ENCODE data around the gene KRT9.
"Not testable (repeated sequence)": the region's sequence is repeated elsewhere in the genome, so short reads cannot be mapped to it uniquely, and the experiment has no call there.

Gene KRT9

DNA sequence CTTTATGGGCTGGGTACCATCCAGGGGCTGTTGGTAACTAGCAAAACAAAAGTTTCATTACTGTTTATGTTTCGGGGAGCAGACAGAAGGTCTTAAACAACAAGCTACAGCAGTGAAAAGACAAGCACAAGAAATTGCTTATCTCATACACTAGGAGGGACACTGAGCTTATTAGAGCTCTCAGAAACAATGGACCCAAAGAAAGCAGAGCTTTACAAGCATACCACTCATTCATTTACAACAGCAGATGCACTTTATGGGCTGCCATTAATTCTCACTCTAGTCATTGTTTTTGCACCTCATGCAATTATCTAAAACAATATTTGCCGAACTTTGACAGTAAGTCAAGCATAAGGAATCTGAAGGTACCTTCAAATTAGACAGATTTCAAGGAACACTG, 30.7 kb upstream of the KRT9 start:
- DNase-seq (ENCODE audit: low read depth in 2 of 2) = no peak

DNA sequence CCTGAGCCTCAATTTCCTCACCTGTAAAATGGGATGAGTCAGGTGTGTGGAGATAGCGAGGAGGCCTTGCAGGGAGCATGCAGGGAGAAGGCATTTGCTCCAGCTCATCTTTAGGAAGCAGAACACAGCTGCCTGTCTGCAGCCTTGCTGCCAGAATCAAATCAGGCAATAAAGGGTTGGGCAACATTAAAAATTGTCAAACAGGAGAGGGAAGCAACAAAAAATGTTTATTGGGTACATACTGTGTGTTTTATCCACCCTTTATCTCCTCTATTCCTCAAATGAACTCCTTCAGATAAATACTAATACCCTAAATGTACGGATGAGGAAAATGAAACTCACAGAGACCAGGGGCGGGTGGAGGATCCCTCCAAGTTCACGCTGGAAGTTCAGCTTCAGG, 28.5 kb upstream of the KRT9 start:
- DNase-seq (ENCODE audit: low read depth in 2 of 2) = no peak

DNA sequence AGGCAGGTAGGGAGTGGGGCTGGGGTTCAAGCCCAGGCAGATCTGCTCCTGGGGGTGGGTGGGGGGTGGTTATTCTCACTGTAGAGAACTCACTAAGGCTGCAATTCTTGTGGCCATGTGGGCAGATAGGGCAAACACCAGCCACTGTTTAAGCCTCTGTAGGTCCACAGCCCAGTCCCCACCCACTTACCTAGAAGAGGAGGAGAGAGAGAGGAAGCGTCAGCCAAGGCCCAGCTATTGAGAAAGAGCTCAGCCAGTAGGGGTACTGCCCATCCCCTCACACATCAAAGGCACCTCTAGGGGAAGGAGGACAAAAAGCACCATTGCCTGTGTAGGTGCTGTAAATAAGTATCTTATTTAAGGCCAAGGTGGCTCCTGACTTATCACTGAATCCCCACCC, 27.8 kb upstream of the KRT9 start:
- no peak for DNase-seq (ENCODE audit: low read depth in 2 of 2)

- no peak for DNase-seq (ENCODE audit: low read depth in 2 of 2)
These were observed 23.7 kb upstream of the KRT9 start for GRCh38 chr17:41595585-41595984.

- no peak for DNase-seq (ENCODE audit: low read depth in 2 of 2)
These were observed 22.6 kb upstream of the KRT9 start for GRCh38 chr17:41594363-41594915.

DNA sequence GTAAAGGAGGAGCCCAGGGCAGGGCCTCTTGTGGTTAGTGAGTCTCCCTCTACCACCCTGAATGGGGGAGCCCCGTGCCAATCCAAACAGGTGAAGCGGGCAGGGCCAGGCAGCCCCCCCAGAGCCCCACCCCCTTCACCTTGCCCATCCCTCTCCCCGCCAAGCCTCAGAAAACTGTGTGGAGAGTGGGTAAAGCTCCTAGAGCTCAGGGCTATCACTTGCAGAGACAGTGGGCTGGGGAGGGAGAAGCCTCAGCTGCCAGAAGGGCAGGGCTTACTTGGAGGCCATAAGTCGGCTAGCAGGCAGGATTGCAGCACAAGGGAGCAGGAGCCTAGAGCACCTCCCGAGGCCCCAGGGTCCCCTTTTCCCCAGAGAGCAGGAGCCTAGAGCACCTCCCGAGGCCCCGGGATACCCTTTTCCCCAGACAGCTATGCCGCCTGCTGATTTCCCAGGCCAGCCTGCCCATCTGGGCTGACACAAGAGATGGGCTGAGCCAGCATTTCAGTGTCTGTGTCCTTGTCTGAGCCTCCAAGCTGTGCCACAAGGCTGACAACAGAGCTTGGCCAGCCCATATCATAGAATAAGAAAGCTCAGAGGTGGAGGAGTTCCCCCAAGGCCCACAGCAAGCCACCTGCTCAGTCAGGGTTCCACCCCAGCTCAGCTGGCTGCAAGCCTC, 21.6 kb upstream of the KRT9 start:
- DNase-seq (ENCODE audit: low read depth in 2 of 2) = no peak

GRCh38 chr17:41592601-41593305, 20.9 kb upstream of the KRT9 start:
- DNase-seq (ENCODE audit: low read depth in 2 of 2) = no peak

GRCh38 chr17:41589301-41589700, 17.4 kb upstream of the KRT9 start:
- no peak for DNase-seq (ENCODE audit: low read depth in 2 of 2)

DNA sequence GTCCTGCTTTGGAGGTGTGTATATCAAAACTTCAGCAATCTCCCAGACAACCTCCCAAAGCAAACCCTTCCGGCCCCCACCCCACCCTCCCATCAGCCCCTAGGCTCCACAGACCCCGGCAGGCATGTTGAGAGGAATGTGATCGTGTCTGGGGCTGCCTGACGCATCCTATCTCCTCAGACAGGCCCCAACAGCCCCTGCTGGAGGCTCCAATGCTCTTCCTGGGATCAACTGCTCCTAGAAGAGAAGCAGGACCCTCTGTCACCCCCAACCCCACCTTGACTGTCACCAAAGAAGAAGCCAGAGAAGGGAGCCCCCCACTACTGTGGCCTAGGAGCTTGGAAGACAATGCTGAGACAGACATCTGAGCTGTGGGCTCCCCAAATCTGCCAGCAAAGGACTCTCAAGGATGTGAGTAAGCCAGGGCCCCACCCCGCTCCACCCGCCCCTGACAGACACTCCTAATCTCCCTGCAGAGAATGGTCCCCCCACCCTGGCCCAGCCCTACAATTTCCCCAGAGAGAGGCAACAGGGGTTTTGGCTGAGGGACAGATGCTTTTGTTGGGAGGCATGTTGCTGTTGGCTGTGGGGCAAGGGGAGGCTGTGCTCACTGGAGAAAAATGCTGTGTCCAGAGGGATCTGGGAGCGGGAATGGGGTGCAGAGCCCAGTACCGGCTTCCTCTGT, 16.4 kb upstream of the KRT9 start:
- DNase-seq (ENCODE audit: low read depth in 2 of 2) = no peak

DNA sequence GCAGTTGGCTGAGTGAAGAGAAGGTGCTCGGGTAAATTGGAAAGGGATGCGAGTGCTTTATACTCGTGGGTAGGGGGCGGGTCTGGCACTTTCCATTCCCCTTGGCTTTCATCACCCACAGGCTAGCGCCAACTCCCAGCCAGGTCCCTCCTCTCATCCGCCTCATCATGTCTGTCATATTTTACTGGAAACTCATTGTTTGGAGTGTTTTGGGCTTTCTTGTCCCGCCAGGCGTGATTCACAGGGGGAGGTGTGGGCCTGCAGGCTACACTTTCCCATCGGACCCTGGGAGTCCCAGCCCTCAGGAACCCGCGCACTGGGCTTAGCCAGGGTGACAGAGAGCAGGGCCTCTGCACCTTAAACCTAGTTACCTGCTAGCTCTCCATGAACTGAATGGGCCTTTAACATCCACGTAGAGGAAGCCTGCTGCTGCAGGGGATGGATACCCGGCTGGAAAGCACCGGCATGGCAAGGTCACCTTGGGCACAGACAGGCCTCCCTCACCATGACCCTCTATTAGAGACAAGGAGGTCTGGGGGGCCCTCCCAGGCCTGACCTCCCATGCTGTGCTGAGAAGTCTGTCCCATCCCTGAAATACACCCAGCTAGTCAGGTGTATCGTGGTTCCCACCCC, 15.1 kb upstream of the KRT9 start, which contains the start of gene KRT14:
Gene KRT14 (minus strand): TSS at position 33 of the 633 bp plus-strand sequence. CDS start 61 bp downstream, outside the sequence.
- DNase-seq (ENCODE audit: low read depth in 2 of 2) = no peak

DNA sequence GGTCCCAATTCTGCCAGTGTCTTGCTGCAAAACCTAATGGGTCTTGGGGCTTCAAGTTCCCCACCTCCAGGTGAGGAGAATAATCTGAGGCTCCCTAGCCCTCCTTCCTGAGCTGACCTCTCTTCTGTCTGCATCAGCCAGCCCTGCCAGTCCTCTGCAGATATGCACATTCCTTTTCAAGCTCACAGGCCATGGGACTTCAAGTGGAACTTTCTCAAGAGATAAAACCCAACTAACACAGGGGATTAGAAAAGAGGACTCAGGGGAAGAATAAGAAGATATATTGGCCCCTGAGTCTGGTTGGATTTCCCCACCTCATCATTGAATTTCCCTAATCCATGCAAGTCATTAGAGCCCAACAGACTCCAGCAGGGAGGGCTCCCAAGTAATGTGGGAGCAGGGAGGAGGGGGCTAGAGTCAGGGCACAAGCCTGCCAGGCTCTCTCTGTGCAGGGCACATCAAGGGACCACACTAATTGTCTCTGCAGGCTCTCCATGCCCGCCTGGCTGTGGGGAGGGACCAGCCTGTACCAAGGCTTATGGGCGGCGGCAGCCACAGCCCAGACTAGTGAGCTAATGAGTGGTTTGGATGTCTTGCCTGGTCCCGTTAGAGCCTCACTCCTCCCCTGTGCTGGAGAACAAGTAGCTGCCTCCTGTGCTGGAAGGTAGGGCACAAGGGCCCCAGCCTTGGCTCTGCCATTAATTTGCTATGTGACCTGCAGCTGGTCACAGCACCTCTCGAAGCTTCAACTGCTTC, 13.6 kb upstream of the KRT9 start:
- DNase-seq (ENCODE audit: low read depth in 2 of 2) = no peak

- not testable (repeated sequence) for DNase-seq (ENCODE audit: low read depth in 2 of 2)
These were observed 12.6 kb upstream of the KRT9 start for GRCh38 chr17:41584331-41584927.

- no peak for DNase-seq (ENCODE audit: low read depth in 2 of 2)
These were observed 11.6 kb upstream of the KRT9 start for GRCh38 chr17:41583137-41584127.

DNA sequence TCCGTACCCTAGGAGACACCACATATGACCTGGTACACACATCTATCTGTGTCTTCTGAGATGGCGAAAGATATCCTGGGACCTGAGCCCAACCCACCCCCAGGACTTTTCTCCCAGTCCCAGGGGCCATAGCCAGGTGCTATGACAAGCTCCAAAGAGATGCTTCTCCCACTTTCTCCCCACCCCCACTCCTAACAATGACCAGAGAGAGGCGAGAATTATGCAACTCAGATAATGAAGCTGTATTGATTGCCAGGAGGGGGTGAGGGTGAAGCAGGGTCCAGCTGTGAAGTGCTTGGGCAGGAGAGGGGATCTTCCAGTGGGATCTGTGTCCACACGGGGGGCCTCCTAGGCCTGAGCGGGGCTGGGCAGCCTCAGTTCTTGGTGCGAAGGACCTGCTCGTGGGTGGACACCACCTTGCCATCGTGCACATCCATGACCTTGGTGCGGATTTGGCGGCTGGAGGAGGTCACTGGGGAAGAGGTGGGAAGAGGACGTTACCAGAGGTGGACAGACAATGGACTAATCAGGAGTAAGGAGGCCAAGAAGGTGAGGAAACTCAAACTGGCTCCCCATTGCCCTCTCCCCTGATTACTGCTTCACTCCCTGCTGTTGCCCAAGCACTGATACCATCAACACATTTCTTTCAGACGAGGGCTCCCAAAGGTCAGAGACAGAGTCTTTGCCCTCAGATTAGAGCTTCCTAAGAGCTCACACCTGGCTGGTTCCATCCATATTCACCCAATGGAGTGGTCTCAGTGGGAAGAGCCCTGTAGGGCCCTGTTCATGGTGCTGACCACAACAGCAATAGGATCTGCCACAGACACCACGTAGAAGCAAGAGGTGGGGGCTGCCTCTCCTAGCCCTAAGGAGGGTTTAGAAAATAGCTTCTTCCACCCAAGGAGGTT, 10.5 kb upstream of the KRT9 start:
- not testable (repeated sequence) for DNase-seq (ENCODE audit: low read depth in 2 of 2)

DNA sequence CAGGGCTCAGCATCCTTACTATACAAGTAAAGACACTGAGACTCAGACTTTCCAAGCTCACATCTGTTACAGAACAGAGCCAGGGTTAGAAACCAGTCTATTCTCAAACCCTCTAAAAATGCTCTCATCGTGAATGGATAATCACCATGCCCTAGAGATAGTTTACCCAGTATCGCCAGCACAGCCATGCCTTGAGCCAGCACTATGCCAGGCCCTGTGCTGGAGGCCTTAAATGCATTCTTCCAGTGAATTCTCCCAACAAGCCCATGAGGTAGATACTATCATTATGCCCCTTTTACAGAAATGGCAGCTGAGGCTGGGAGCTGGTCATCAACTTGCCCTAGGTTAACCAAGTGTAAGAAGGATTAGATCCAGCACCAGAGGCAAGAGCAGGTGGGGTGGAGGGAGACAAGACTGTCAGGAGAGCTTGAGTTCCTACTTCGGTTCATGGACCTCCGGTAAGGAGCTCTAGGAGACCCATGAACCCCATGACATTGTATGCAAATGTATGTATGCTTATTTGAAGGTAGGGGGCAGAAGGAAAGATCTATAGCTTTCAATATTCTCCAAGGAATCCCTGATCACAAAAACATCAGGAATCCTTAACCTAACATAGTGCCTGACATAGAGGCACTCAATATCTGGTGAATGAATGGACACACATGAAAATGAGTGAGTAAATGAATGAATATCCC, 9.7 kb upstream of the KRT9 start:
- DNase-seq (ENCODE audit: low read depth in 2 of 2) = no peak

DNA sequence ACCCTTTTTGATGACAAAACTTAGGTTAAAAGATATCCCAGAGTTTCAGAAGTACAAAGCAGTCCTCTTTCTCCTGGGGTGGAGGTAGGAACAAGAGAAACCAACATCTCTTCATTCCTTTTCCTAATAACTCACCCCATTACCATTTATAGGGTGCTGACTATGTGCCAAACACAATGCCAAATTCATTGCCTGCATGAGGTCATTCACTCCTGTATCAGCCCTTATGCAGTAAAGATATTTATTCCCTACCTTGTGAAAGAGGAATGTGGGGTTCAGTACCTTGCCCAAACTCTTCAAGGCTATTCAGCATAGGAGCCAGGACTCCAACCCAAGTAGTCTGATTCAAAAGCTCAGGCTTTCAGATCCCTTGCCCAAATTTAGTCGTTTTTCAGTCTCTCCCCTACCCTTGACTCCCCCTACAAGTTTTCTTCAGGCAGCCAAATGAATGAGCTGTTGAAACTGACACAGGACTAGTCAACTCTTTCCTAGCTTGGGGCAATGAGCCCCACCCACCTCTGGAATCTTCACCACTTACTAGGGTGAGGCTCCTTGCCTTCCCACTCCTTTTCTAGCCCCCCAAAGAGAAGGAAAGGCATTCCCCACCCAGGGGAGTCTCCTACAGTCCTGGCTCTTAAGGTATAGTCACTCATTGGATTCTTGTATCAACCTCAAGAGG, 9.0 kb upstream of the KRT9 start:
- DNase-seq (ENCODE audit: low read depth in 2 of 2) = no peak

DNA sequence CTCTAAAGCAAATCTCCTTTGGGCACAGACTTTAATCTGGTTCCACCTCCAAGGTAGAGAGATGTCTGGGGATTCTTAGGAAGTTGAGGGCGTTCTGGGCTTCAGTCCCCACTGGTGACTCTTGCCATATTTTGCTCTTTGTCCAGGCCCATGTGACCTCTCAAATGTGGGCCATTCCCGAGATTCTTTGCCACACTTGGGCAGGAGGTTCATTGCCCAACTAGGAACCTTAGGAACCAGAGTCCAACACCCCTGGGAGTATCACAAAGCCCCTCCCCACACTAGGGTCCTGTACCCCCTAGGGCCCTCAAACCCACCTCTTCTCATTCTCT, 8.4 kb upstream of the KRT9 start:
- no peak for DNase-seq (ENCODE audit: low read depth in 2 of 2)

Data from stimulated activated CD8-positive, alpha-beta memory T cell treated with anti-CD3 and anti-CD28 coated beads, Interleukin-15, amount 100 ng/mL, for 48 hours (primary cell).